ENCODE measurements around the gene MAN2B2.
A peak's percentile ranks its signal among the peaks of the same experiment; 100 is the strongest.
"Not testable (repeated sequence)": the region's sequence is repeated elsewhere in the genome, so short reads cannot be mapped to it uniquely, and the experiment has no call there.

MAN2B2 gene

GRCh38 chr4:6617246-6617645, 42.3 kb downstream of the MAN2B2 start:
- no peak for DNase-seq (ENCODE audit: low spot score)

GRCh38 chr4:6618386-6619115, 43.6 kb downstream of the MAN2B2 start:
- DNase-seq (ENCODE audit: low spot score) = no peak

GRCh38 chr4:6619116-6619465, 44.1 kb downstream of the MAN2B2 start:
- no peak for DNase-seq (ENCODE audit: low spot score)

DNA sequence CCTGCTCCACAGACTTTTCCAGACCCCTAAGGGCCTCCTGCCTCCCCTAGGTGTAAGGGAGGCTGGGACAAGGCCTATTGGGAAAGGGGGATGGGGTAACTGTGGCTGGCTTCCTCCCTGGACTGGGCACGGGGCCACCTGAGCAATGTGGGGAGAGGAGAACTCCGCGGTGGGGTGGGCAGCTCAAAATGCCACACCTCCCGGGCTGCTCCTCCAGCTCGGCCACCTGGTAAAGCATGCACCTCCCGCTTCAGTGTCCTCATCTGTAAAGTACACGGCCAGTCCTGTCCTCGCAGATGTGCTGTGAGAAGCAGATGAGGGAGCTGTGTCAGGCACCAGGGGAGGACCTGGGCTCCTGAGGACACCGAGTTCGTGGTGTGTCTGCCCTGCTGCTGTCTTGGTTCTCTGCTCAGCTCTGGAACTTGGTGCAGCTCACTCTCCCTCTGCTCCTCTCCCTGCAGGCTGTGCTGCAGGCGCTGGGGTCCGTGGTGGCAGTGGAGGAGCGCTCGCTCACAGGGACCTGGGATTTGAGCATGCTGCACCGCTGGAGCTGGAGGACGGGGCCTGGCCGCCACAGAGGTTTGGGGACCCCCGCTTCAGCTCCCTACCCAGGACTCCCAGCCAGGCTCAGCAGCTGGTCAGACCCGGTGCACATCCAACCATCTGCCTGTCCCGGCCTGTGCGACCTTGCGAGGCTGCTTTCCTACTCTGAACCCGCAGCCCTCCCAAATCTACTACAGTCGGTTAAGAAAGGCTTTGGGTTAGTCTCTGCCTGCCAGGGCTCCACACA, 44.7 kb downstream of the MAN2B2 start:
- no peak for DNase-seq (ENCODE audit: low spot score)

DNA sequence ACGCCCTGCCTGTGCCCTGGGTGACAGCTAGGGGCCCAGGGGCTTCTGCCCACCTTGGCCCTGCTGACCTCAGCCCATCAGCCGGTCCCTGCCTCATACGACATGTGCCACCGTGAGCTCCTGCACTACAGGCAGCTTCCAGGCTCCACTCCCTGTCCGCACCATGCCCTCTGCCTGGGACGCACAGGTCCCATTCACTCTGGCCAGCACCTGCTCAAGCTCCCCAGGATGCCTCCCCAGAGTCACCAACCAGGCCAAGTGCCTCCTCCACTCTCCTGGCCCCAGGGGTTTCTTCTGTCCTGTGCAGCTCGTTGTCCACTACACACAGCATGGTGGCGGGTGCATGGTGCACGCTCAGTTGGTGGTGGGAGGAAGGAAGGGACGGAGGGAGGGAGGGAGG, 45.3 kb downstream of the MAN2B2 start:
- no peak for DNase-seq (ENCODE audit: low spot score)

DNA sequence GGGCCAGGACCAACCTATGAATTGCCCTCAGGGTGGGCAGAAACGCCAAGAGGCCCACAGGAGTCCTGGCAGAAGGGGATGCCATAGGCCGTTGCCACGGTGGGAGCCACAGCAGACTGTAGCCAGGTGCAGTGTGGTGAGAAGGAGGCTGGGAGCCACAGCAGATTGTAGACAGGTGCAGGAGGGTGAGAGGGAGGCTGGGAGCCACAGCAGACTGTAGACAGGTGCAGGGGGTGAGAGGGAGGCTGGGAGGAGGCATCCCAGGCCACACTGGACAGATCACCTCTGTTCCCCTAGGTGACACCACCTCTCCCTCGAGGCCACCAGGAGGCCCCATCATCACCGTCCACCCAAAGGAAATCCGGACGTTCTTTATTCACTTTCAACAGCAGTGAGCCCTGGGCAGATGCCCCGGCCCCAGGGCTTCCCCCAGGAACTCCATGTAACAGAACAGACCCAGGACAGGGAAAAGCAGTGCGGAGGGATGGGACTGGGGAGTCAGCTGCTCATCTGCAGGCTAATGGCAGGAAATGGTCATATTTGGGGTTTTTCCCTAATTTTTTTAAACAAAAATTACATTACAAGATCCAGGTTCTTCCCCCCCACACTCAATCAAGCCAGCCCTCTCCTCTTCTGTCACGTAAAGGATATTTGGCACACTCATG, 46.0 kb downstream of the MAN2B2 start:
- DNase-seq (ENCODE audit: low spot score) = no peak

DNA sequence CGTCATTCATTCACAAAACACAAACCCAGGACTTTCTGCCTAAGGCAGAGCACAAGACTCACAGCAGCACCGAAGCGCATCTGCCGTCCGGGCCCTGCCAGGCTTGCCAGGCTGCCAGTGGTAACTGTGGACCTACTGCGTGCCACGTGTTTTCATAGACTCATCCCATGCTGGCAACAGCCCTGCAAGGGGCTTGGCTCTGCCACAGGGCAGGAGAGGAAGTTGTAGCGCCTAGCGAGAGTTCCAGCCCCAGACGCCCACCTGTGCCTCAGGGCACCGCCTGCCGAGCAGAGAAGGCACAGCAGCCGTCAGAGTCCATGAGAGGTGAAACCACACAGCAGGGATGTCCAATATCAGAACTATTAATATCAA, 46.6 kb downstream of the MAN2B2 start:
- DNase-seq (ENCODE audit: low spot score) = no peak

GRCh38 chr4:6622744-6623143, 47.8 kb downstream of the MAN2B2 start:
- no peak for DNase-seq (ENCODE audit: low spot score)

GRCh38 chr4:6625256-6625655, 50.3 kb downstream of the MAN2B2 start:
- DNase-seq (ENCODE audit: low spot score) = no peak

- DNase-seq (ENCODE audit: low spot score) = no peak
Observed at GRCh38 chr4:6626066-6626465, 51.1 kb downstream of the MAN2B2 start.

DNA sequence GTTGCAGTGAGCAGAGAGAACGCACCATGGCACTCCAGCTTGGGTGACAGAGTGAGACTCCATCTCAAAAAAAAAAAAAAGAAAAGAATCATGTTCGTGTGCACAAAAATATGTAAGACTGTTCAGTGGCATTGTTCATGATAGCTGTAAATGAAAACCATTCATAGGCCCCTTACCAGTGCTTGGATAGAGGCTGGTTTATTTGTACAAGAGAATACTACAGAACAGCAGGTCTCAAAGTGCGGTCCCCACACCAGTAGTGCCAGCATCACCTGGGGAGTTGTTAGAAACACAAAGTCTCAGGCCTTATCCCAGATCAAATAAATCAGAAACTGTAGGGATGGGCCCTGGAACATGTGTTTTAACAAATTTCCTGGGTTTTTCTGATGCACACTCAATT, 52.8 kb downstream of the MAN2B2 start:
- DNase-seq (ENCODE audit: low spot score) = no peak

DNA sequence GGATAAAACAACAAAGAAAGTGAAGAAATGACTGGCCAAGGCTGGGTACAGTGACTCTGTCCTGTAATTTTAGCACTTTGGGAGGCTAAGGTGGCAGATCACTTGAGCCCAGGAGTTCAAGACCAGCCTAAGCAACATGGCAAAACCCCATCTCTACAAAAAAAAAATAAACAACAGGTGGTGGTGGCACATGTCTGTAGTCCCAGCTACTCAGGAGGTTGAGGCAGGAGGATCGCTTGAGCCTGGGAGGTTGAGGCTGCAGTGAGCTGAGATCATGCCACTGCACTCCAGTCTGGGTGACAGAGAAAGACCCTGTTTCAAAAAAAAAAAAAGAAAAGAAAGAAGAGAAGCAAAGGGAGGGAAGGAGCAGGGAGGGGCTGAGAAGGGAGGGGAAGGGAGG, 53.5 kb downstream of the MAN2B2 start:
- DNase-seq (ENCODE audit: low spot score) = not testable (repeated sequence)

DNA sequence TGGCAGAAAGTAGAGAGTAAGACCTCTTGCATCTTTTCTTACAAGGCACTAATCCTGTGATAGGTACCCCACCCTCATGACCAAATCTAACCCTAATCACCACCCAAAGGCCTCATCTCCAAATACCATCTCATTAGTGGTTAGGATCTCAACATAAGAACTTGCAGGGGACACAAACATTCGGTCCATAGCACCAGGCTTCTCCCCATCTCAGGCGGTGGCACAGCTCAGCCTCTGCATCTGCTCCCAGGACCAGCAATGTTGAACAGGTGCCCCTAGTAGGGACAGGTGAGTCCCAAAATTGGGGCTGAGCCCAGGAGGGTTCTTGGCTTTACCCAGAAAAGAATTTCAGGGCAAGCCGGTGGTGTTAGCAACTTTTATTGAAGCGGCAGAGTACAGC, 57.1 kb downstream of the MAN2B2 start:
- DNase-seq (ENCODE audit: low spot score) = no peak

GRCh38 chr4:6633091-6633906, 58.3 kb downstream of the MAN2B2 start:
- no peak for DNase-seq (ENCODE audit: low spot score)

DNA sequence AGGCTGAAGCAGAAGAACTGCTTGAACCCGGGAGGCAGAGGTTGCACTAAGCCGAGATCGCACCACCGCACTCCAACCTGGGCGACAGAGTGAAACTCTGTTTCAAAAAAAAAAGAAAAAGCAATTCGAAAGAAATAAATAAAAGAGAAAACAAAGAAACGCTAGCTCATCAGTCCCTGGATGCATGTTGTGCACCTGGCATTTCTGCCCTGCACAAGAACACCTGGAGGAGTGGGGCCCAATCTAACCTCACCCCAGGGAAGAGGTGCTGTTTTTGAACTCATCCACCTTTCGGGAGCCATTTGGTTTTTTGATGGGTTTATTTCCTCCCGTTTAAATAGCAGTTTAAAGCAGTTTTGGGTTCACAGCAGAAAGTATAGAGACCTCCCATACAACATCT, 59.8 kb downstream of the MAN2B2 start:
- DNase-seq (ENCODE audit: low spot score) = no peak

- DNase-seq (ENCODE audit: low spot score) = no peak
Observed at GRCh38 chr4:6639137-6639680, 64.2 kb downstream of the MAN2B2 start.

DNA sequence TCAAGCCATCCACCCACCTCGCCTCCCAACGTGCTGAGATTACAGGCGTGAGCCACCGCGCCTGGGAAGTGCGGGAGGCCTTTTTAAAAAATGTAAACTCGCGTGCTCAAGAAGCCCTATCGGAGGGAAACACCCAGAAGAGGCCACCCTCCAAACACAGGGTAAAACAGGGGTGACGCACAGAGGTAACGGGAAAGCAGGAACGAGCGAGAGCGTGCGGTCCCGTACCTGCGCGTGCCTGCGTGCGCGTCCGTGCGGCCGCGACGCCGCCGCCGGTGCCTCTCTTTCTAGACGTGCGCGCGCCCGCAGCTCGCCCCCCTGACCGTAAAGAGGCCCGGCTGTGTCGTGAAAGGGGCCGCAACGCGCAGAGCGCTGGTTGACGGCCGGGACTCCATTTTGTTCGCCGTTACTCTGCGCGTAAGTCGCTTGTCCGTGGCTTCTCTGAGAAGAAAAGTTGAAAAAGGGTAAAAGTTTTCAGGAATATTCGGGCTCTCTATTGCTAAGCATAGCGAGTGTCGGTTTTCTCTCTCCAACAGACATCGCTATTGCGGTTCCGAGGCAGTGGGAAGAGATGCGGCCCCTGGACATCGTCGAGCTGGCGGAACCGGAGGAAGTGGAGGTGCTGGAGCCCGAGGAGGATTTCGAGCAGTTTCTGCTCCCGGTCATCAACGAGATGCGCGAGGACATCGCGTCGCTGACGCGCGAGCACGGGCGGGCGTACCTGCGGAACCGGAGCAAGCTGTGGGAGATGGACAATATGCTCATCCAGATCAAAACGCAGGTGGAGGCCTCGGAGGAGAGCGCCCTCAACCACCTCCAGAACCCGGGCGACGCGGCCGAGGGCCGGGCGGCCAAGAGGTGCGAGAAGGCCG, 65.5 kb downstream of the MAN2B2 start, which contains the start of gene MRFAP1:
Gene MRFAP1 (plus strand): TSS at position 394 of the 872 bp plus-strand sequence. CDS start 178 bp downstream, at position 572.
- DNase-seq (ENCODE audit: low spot score) = peak; percentile 89

DNA sequence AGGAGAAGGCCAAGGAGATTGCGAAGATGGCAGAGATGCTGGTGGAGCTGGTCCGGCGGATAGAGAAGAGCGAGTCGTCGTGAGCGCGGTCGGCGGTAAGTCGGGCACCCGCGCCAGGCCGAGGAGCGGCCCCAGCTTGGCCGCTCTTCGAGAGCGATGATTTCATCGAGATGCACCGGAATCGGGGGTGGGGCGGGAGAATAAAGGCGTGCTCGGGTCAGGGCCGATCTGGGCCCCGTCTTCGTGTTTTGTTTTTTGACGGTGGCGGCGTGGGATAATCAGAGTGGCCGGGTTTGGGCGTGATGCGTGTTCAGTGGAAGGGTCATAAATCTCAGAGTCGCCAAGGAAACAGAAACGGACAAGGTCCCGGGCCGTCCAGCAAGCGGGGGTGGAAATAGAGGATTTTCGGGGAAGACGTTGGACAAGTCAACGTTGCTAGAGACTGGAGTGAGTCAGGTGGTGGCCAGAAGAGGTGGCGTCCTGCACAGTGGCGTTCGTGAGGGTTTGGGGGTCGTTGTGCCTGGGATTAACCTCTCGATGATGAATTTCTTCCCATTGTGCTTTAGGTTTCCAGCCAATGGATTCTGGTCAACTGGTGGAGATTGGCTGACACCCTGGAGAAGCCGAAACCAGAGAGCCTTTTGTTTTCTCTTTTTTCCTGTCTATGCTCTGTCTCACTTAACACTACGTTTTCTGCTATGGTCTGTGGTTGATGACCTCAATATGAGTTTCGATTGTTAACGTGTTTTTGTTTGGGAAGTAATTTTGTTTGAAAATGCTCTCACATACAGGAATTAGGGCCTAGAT, 66.4 kb downstream of the MAN2B2 start:
- DNase-seq (ENCODE audit: low spot score) = no peak

DNA sequence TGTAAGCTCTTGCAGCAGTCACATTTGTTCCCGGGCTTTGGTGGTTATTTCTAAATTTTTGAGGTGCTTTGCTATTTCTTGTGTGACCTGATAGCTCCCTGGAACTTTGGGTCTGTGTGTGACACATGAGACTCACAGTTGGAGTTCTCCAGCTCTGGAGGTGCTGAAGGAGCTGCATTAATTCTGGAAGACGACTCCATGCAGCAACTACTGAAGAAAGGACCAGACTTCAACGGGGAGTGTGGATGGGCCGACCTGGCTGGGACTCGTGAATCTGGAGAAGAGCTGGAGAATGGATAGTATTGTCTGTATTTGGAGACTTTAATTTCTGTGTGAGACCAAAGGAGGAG, 67.0 kb downstream of the MAN2B2 start:
- DNase-seq (ENCODE audit: low spot score) = no peak

All from pons (tissue), 1 donor.